SH-SY5Y (cell line): ENCODE results near the gene ATP11B.

ENCODE experiments used
- GATA2 ChIP-seq: IDR thresholded peaks from 2 replicates; pipeline ENCODE4 v1.6.1; 2011; ENCODE audit warnings: mild to moderate bottlenecking, low read depth, low read length
- GATA3 ChIP-seq: IDR thresholded peaks from 2 replicates; pipeline ENCODE4 v1.6.1; 2011; ENCODE audit warnings: low read depth, mild to moderate bottlenecking, low read length, moderate library complexity

- TF ChIP-seq GATA2 (no peak), GATA3 (no peak)
These were observed 102.3 kb downstream of the ATP11B start for GRCh38 chr3:182895513-182896112.
